SU-DHL-6 (cell line): Measurements from ENCODE around the gene MST1.

Experiments
- H2AFZ ChIP-seq: fragments of 200-600 bp; sonication (generic); 2 replicates; pipeline ENCODE4 v1.6.1; 2014; ENCODE audit warnings: low read depth, mild to moderate bottlenecking, moderate library complexity, mixed read lengths, antibody characterized with exemption, low read length; ENCODE audit not compliant: severe bottlenecking
- H3F3A ChIP-seq: fragments of 200-600 bp; shearing (Covaris generic); 2 replicates; pipeline ENCODE4 v1.6.0; 2016; ENCODE audit warnings: antibody characterized with exemption, mild to moderate bottlenecking; ENCODE audit not compliant: insufficient read depth
- H3K27ac ChIP-seq: fragments of 200-600 bp; sonication (generic); 2 replicates; pipeline ENCODE4 v1.5.1; 2016; ENCODE audit warnings: low read depth, mild to moderate bottlenecking, low read length, moderate library complexity, mixed read lengths
- H3K27me3 ChIP-seq: fragments of 200-600 bp; sonication (generic), shearing (Covaris generic); 2 replicates; pipeline ENCODE4 v1.6.0; 2014; ENCODE audit warnings: mild to moderate bottlenecking, low read length
- H3K36me3 ChIP-seq: fragments of 200-600 bp; sonication (generic); 2 replicates; pipeline ENCODE4 v1.6.1; 2014; ENCODE audit warnings: mild to moderate bottlenecking, low read length, mixed read lengths
- H3K4me2 ChIP-seq: fragments of 300-600, 200-600 bp; shearing (Covaris generic), sonication (generic); 2 replicates; pipeline ENCODE4 v1.6.0; 2014; ENCODE audit warnings: low read length, low read depth, mild to moderate bottlenecking; ENCODE audit not compliant: poor library complexity, severe bottlenecking
- H3K4me3 ChIP-seq: fragments of 200-600 bp; sonication (generic); 2 replicates; pipeline ENCODE4 v1.5.1; 2014; ENCODE audit warnings: antibody characterized with exemption, low read length, mild to moderate bottlenecking, mixed read lengths; ENCODE audit not compliant: insufficient read depth, poor library complexity, severe bottlenecking
- H3K79me2 ChIP-seq: fragments of 200-600 bp; sonication (generic); 2 replicates; pipeline ENCODE4 v1.6.1; 2014; ENCODE audit warnings: mild to moderate bottlenecking, low read length, moderate library complexity; ENCODE audit not compliant: insufficient read depth
- H3K9ac ChIP-seq: fragments of 200-600 bp; sonication (generic); 2 replicates; pipeline ENCODE4 v1.7.0; 2014; ENCODE audit warnings: mild to moderate bottlenecking, low read length
- H3K9me2 ChIP-seq: fragments of 200-600 bp; sonication (generic); replicated peaks from 2 replicates; pipeline ENCODE4 v1.6.1; 2014; ENCODE audit warnings: low read length; ENCODE audit not compliant: insufficient read depth
- H3K9me3 ChIP-seq: fragments of 200-600 bp; sonication (generic); 2 replicates; pipeline ENCODE4 v1.6.1; 2014; ENCODE audit warnings: low read length, mixed read lengths; ENCODE audit not compliant: insufficient read depth
- H4K20me1 ChIP-seq: fragments of 200-600 bp; sonication (generic); 2 replicates; pipeline ENCODE4 v1.6.1; 2014; ENCODE audit warnings: low read depth, mild to moderate bottlenecking, antibody characterized with exemption, low read length, moderate library complexity, mixed read lengths
- EZH2phosphoT487 ChIP-seq: fragments of 200-600 bp; sonication (generic), shearing (Covaris generic); conservative IDR thresholded peaks from 2 replicates; pipeline ENCODE4 v1.6.1; 2018; ENCODE audit warnings: mild to moderate bottlenecking, antibody characterized with exemption, low read length, moderate library complexity, mixed read lengths
- TF ChIP-seq, protein P1 (sequence below): fragments of 200-600 bp; sonication (generic); IDR thresholded peaks from one replicate; pipeline ENCODE4 v1.5.1; 2017; ENCODE audit warnings: antibody characterized with exemption, mild to moderate bottlenecking, low read length, moderate library complexity; ENCODE audit not compliant: insufficient read depth, poor library complexity, severe bottlenecking

The MST1 gene

DNA sequence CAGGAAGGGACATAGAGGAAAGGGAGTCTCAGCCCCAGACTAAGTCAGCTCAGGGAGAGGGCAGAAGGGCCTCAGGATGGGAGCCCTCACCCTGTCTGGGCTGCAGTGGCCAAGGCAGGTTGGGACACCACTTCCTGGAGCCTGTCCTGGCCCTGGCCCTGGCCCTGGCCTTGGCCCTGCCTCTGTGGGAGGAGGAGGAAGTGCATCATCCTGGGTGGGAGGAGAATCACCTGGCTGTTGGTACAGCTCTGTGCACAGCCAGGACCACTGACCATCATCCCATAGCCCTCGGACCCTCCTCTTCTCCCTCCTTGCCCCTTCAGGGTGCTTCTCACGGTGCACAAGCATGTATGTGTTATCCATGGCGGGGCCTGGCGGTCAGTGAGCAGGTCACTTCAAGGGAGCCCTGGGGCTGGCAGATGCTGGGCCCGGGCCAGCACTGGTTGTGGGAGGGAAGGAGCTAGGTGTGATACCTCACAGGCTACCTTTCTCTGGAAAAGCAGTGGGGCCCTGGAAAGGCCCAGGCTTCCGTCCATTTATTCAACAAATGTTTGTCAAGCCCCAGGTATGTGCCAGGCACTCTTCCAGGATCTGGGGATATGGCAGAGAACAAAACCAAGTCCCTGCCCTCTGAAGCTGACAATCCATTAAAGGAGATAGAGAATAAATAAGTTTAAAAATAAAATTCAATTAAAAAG lies 23.3 kb downstream of the MST1 start:
- H3K27ac ChIP-seq: no peak overlapping the region
- no peaks in the 10 kb centered on the region for H3K36me3 ChIP-seq
- H4K20me1 ChIP-seq: no peaks in the 10 kb centered on the region
- H3K9me3 ChIP-seq: no peaks in the 10 kb centered on the region
- no peak for TF ChIP-seq EZH2phosphoT487
- TF ChIP-seq, protein P1, sequence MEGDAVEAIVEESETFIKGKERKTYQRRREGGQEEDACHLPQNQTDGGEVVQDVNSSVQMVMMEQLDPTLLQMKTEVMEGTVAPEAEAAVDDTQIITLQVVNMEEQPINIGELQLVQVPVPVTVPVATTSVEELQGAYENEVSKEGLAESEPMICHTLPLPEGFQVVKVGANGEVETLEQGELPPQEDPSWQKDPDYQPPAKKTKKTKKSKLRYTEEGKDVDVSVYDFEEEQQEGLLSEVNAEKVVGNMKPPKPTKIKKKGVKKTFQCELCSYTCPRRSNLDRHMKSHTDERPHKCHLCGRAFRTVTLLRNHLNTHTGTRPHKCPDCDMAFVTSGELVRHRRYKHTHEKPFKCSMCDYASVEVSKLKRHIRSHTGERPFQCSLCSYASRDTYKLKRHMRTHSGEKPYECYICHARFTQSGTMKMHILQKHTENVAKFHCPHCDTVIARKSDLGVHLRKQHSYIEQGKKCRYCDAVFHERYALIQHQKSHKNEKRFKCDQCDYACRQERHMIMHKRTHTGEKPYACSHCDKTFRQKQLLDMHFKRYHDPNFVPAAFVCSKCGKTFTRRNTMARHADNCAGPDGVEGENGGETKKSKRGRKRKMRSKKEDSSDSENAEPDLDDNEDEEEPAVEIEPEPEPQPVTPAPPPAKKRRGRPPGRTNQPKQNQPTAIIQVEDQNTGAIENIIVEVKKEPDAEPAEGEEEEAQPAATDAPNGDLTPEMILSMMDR: no peak
- H3K9me2 ChIP-seq: no peaks in the 10 kb centered on the region
- no peak overlapping the region for H3K4me3 ChIP-seq
- H3K27me3 ChIP-seq: no peaks in the 10 kb centered on the region
- H3K79me2 ChIP-seq: no peaks in the 10 kb centered on the region
- no peak overlapping the region for H3K4me2 ChIP-seq
- H2AFZ ChIP-seq: no peak overlapping the region
- H3F3A ChIP-seq: no peaks in the 10 kb centered on the region
- H3K9ac ChIP-seq: no peak overlapping the region

DNA sequence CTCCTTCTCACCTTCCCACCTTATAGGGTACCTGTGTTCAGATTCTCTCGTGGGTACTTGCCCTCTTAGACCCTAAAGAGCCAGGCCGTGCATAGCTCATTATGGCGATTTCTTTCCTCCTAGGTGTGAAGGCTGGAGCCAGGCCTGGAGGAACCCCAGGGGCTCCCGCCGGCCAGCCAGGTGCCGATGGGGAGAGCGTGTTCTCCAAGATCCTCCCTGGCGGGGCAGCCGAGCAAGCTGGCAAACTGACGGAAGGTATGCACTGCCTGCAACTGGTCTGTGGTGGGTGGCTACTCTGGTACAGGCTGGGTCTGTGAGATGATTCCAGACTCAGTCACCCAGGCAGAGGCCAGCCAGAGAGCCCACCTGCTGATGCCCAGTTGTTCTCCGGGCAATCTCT lies 25.0 kb downstream of the MST1 start:
- Histone ChIP-seq H3K27me3 (no peaks in the 10 kb centered on the region), H3K4me2 (no peak overlapping the region), H2AFZ (no peak overlapping the region), H3K27ac (no peak overlapping the region), H3F3A (no peaks in the 10 kb centered on the region), H3K9ac (no peak overlapping the region), H3K9me3 (no peaks in the 10 kb centered on the region), H3K79me2 (no peaks in the 10 kb centered on the region), H4K20me1 (no peaks in the 10 kb centered on the region), H3K9me2 (no peaks in the 10 kb centered on the region), H3K4me3 (no peak overlapping the region), H3K36me3 (no peaks in the 10 kb centered on the region)
- TF ChIP-seq EZH2phosphoT487: no peak
- TF ChIP-seq, protein P1: no peak

DNA sequence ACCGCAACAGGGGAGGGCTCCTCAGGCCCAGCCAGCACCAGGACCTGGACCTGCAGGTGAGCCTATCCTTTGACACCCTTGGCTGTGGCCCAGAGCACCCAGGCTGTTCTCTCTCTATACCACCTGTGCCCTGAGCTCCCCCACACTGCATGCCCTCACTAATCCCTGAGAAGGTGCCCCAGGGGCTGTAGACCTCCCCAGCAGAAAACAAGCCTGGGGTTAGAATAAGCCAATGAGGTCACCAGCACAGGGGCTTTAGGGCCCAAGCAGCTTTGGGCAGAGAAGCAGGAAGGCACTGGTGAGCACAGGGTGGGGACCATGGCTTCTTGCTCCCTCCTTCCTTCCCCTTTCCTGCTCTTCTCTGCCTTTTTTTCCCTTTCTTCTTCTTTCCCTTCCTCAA lies 25.4 kb downstream of the MST1 start:
- Histone ChIP-seq H3K4me3 (no peak overlapping the region), H4K20me1 (no peaks in the 10 kb centered on the region), H3K9me3 (no peaks in the 10 kb centered on the region), H2AFZ (no peak overlapping the region), H3K79me2 (no peaks in the 10 kb centered on the region), H3K4me2 (no peak overlapping the region), H3K9ac (no peak overlapping the region), H3K9me2 (no peaks in the 10 kb centered on the region), H3K27me3 (no peaks in the 10 kb centered on the region), H3K36me3 (no peaks in the 10 kb centered on the region), H3K27ac (no peak overlapping the region), H3F3A (no peaks in the 10 kb centered on the region)
- no peak for TF ChIP-seq EZH2phosphoT487
- TF ChIP-seq, protein P1: no peak
